ENCODE data around the gene HMOX1.

The HMOX1 gene

GRCh38 chr22:35421121-35421520 lies 40.2 kb downstream of the HMOX1 start:
- H3K27ac ChIP-seq (ENCODE audit: insufficient read depth in 1 of 2, low read depth in 1 of 2, low read length in 2 of 2, poor library complexity in 1 of 2, severe bottlenecking in 2 of 2): no peak overlapping the region
- H3K36me3 ChIP-seq (ENCODE audit: control insufficient read depth in 4 of 4, insufficient read depth in 4 of 4, low read length in 3 of 4): peaks cover 18 to 94% (median 86%) of the 10 kb centered on the region in 4 experiments
- no peaks in the 10 kb centered on the region for H3K27me3 ChIP-seq (replicated peaks in 2 of 5; ENCODE audit: control insufficient read depth in 4 of 5, insufficient read depth in 5 of 5, low read length in 4 of 5)
- 97% methylated on average over 12 of the region's 12 CpGs for WGBS (ENCODE audit: insufficient coverage)
- CTCF ChIA-PET: interaction anchor here (2.1 to 2.7 kb wide), 2 partner anchors 10 to 11 kb away, joined by 13 to 16 read pairs; no protein-coding TSS in a partner anchor
- no peaks in the 10 kb centered on the region for H3K9me3 ChIP-seq (ENCODE audit: control extremely low read depth in 1 of 5, control insufficient read depth in 4 of 5, insufficient read depth in 2 of 5, low read depth in 1 of 5, low read length in 4 of 5)
- POLR2A ChIA-PET: interaction anchor here (0.5 kb wide), 1 partner anchor 59 kb away, joined by 3 read pairs; no protein-coding TSS in a partner anchor
- DNase-seq: no peak
- H3K4me1 ChIP-seq (ENCODE audit: control extremely low read depth in 1 of 4, control insufficient read depth in 4 of 4, insufficient read depth in 4 of 4, low read length in 3 of 4): no peaks in the 10 kb centered on the region
- no peak overlapping the region for H3K4me3 ChIP-seq (ENCODE audit: control insufficient read depth in 1 of 7, extremely low read depth in 1 of 7, insufficient read depth in 4 of 7, low read depth in 2 of 7, low read length in 6 of 7)

GRCh38 chr22:35422145-35422544 lies 41.2 kb downstream of the HMOX1 start:
- ChIA-PET POLR2A (no interaction called here), CTCF (interaction anchor here (2.7 kb wide), 1 partner anchor 12 kb away, joined by 16 read pairs; no protein-coding TSS in a partner anchor)
- WGBS (ENCODE audit: insufficient coverage): 95% methylated on average over 3 of the region's 4 CpGs
- Histone ChIP-seq H3K4me3 (ENCODE audit: control insufficient read depth in 1 of 7, extremely low read depth in 1 of 7, insufficient read depth in 4 of 7, low read depth in 2 of 7, low read length in 6 of 7) (no peak overlapping the region), H3K27me3 (replicated peaks in 2 of 5; ENCODE audit: control insufficient read depth in 4 of 5, insufficient read depth in 5 of 5, low read length in 4 of 5) (no peaks in the 10 kb centered on the region), H3K4me1 (ENCODE audit: control extremely low read depth in 1 of 4, control insufficient read depth in 4 of 4, insufficient read depth in 4 of 4, low read length in 3 of 4) (no peaks in the 10 kb centered on the region), H3K9me3 (ENCODE audit: control extremely low read depth in 1 of 5, control insufficient read depth in 4 of 5, insufficient read depth in 2 of 5, low read depth in 1 of 5, low read length in 4 of 5) (no peaks in the 10 kb centered on the region), H3K36me3 (ENCODE audit: control insufficient read depth in 4 of 4, insufficient read depth in 4 of 4, low read length in 3 of 4) (peaks cover 16 to 94% (median 84%) of the 10 kb centered on the region in 4 experiments), H3K27ac (ENCODE audit: insufficient read depth in 1 of 2, low read depth in 1 of 2, low read length in 2 of 2, poor library complexity in 1 of 2, severe bottlenecking in 2 of 2) (no peak overlapping the region)
- DNase-seq: no peak

- no peak overlapping the region for H3K4me3 ChIP-seq (ENCODE audit: control insufficient read depth in 1 of 7, extremely low read depth in 1 of 7, insufficient read depth in 4 of 7, low read depth in 2 of 7, low read length in 6 of 7)
- ChIA-PET CTCF (no interaction called here), POLR2A (no interaction called here)
- DNase-seq: no peak
- no peaks in the 10 kb centered on the region for H3K4me1 ChIP-seq (ENCODE audit: control extremely low read depth in 1 of 4, control insufficient read depth in 4 of 4, insufficient read depth in 4 of 4, low read length in 3 of 4)
- H3K36me3 ChIP-seq (ENCODE audit: control insufficient read depth in 4 of 4, insufficient read depth in 4 of 4, low read length in 3 of 4): peaks cover 10 to 87% (median 77%) of the 10 kb centered on the region in 4 experiments
- no peaks in the 10 kb centered on the region for H3K27me3 ChIP-seq (replicated peaks in 2 of 5; ENCODE audit: control insufficient read depth in 4 of 5, insufficient read depth in 5 of 5, low read length in 4 of 5)
- no peaks in the 10 kb centered on the region for H3K9me3 ChIP-seq (ENCODE audit: control extremely low read depth in 1 of 5, control insufficient read depth in 4 of 5, insufficient read depth in 2 of 5, low read depth in 1 of 5, low read length in 4 of 5)
- WGBS (ENCODE audit: insufficient coverage): 97% methylated on average over 7 of the region's 9 CpGs
- H3K27ac ChIP-seq (ENCODE audit: insufficient read depth in 1 of 2, low read depth in 1 of 2, low read length in 2 of 2, poor library complexity in 1 of 2, severe bottlenecking in 2 of 2): no peak overlapping the region
Measured at GRCh38 chr22:35422936-35423335, 42.0 kb downstream of the HMOX1 start.

GRCh38 chr22:35424081-35424480 lies 43.2 kb downstream of the HMOX1 start:
- WGBS (ENCODE audit: insufficient coverage): 98% methylated on average over 26 of the region's 26 CpGs
- POLR2A ChIA-PET: no interaction called here

GRCh38 chr22:35424761-35425160 lies 43.9 kb downstream of the HMOX1 start:
- H3K27me3 ChIP-seq (replicated peaks in 2 of 5; ENCODE audit: control insufficient read depth in 4 of 5, insufficient read depth in 5 of 5, low read length in 4 of 5): no peaks in the 10 kb centered on the region
- no peaks in the 10 kb centered on the region for H3K4me1 ChIP-seq (ENCODE audit: control extremely low read depth in 1 of 4, control insufficient read depth in 4 of 4, insufficient read depth in 4 of 4, low read length in 3 of 4)
- H3K9me3 ChIP-seq (ENCODE audit: control extremely low read depth in 1 of 5, control insufficient read depth in 4 of 5, insufficient read depth in 2 of 5, low read depth in 1 of 5, low read length in 4 of 5): no peaks in the 10 kb centered on the region
- H3K27ac ChIP-seq (ENCODE audit: insufficient read depth in 1 of 2, low read depth in 1 of 2, low read length in 2 of 2, poor library complexity in 1 of 2, severe bottlenecking in 2 of 2): no peak overlapping the region
- 96% methylated on average over 5 of the region's 7 CpGs for WGBS (ENCODE audit: insufficient coverage)
- peaks cover 6 to 80% (median 69%) of the 10 kb centered on the region in 4 experiments for H3K36me3 ChIP-seq (ENCODE audit: control insufficient read depth in 4 of 4, insufficient read depth in 4 of 4, low read length in 3 of 4)
- no peak for DNase-seq
- no peak overlapping the region for H3K4me3 ChIP-seq (ENCODE audit: control insufficient read depth in 1 of 7, extremely low read depth in 1 of 7, insufficient read depth in 4 of 7, low read depth in 2 of 7, low read length in 6 of 7)
- ChIA-PET CTCF (interaction anchor here (0.8 kb wide), 1 partner anchor 72 kb away, joined by 3 read pairs; no protein-coding TSS in a partner anchor), POLR2A (no interaction called here)

More at GRCh38 chr22:35424081-35424480, 43.2 kb downstream of the HMOX1 start:
- Histone ChIP-seq H3K27ac (ENCODE audit: insufficient read depth in 1 of 2, low read depth in 1 of 2, low read length in 2 of 2, poor library complexity in 1 of 2, severe bottlenecking in 2 of 2) (no peak overlapping the region), H3K9me3 (ENCODE audit: control extremely low read depth in 1 of 5, control insufficient read depth in 4 of 5, insufficient read depth in 2 of 5, low read depth in 1 of 5, low read length in 4 of 5) (no peaks in the 10 kb centered on the region), H3K4me3 (ENCODE audit: control insufficient read depth in 1 of 7, extremely low read depth in 1 of 7, insufficient read depth in 4 of 7, low read depth in 2 of 7, low read length in 6 of 7) (no peak overlapping the region), H3K36me3 (ENCODE audit: control insufficient read depth in 4 of 4, insufficient read depth in 4 of 4, low read length in 3 of 4) (peaks cover 10 to 85% (median 73%) of the 10 kb centered on the region in 4 experiments), H3K27me3 (replicated peaks in 2 of 5; ENCODE audit: control insufficient read depth in 4 of 5, insufficient read depth in 5 of 5, low read length in 4 of 5) (no peaks in the 10 kb centered on the region), H3K4me1 (ENCODE audit: control extremely low read depth in 1 of 4, control insufficient read depth in 4 of 4, insufficient read depth in 4 of 4, low read length in 3 of 4) (no peaks in the 10 kb centered on the region)
- CTCF ChIA-PET: no interaction called here
- no peak for DNase-seq

GRCh38 chr22:35425546-35425945 lies 44.6 kb downstream of the HMOX1 start:
- H3K9me3 ChIP-seq (ENCODE audit: control extremely low read depth in 1 of 5, control insufficient read depth in 4 of 5, insufficient read depth in 2 of 5, low read depth in 1 of 5, low read length in 4 of 5): no peaks in the 10 kb centered on the region
- H3K27me3 ChIP-seq (replicated peaks in 2 of 5; ENCODE audit: control insufficient read depth in 4 of 5, insufficient read depth in 5 of 5, low read length in 4 of 5): no peaks in the 10 kb centered on the region
- ChIA-PET POLR2A (no interaction called here), CTCF (interaction anchor here (0.8 kb wide), 1 partner anchor 71 kb away, joined by 3 read pairs; no protein-coding TSS in a partner anchor)
- peaks cover 6 to 75% (median 65%) of the 10 kb centered on the region in 4 experiments for H3K36me3 ChIP-seq (ENCODE audit: control insufficient read depth in 4 of 4, insufficient read depth in 4 of 4, low read length in 3 of 4)
- H3K4me1 ChIP-seq (ENCODE audit: control extremely low read depth in 1 of 4, control insufficient read depth in 4 of 4, insufficient read depth in 4 of 4, low read length in 3 of 4): no peaks in the 10 kb centered on the region
- no peak overlapping the region for H3K4me3 ChIP-seq (ENCODE audit: control insufficient read depth in 1 of 7, extremely low read depth in 1 of 7, insufficient read depth in 4 of 7, low read depth in 2 of 7, low read length in 6 of 7)
- DNase-seq: no peak
- WGBS (ENCODE audit: insufficient coverage): 94% methylated on average over 4 of the region's 7 CpGs
- H3K27ac ChIP-seq (ENCODE audit: insufficient read depth in 1 of 2, low read depth in 1 of 2, low read length in 2 of 2, poor library complexity in 1 of 2, severe bottlenecking in 2 of 2): no peak overlapping the region

- H3K4me3 ChIP-seq (ENCODE audit: control insufficient read depth in 1 of 7, extremely low read depth in 1 of 7, insufficient read depth in 4 of 7, low read depth in 2 of 7, low read length in 6 of 7): no peak overlapping the region
- no peaks in the 10 kb centered on the region for H3K4me1 ChIP-seq (ENCODE audit: control extremely low read depth in 1 of 4, control insufficient read depth in 4 of 4, insufficient read depth in 4 of 4, low read length in 3 of 4)
- no peaks in the 10 kb centered on the region for H3K27me3 ChIP-seq (replicated peaks in 2 of 5; ENCODE audit: control insufficient read depth in 4 of 5, insufficient read depth in 5 of 5, low read length in 4 of 5)
- ChIA-PET CTCF (interaction anchor here (1.2 kb wide), 1 partner anchor 74 kb away, joined by 3 read pairs; no protein-coding TSS in a partner anchor), POLR2A (no interaction called here)
- H3K36me3 ChIP-seq (ENCODE audit: control insufficient read depth in 4 of 4, insufficient read depth in 4 of 4, low read length in 3 of 4): peaks cover 5 to 74% (median 61%) of the 10 kb centered on the region in 4 experiments
- no peak for DNase-seq
- no peaks in the 10 kb centered on the region for H3K9me3 ChIP-seq (ENCODE audit: control extremely low read depth in 1 of 5, control insufficient read depth in 4 of 5, insufficient read depth in 2 of 5, low read depth in 1 of 5, low read length in 4 of 5)
- WGBS (ENCODE audit: insufficient coverage): 97% methylated on average over 9 of the region's 11 CpGs
- H3K27ac ChIP-seq (ENCODE audit: insufficient read depth in 1 of 2, low read depth in 1 of 2, low read length in 2 of 2, poor library complexity in 1 of 2, severe bottlenecking in 2 of 2): no peak overlapping the region
Measured at GRCh38 chr22:35425971-35426800, 45.3 kb downstream of the HMOX1 start.
